Measurements from ENCODE around the gene INPP5A.

- no peak for TF ChIP-seq CTCF (IDR thresholded peaks at IDR 0.05)
- TF ChIP-seq POLR2A (IDR thresholded peaks at IDR 0.05), result no peak
Measured at GRCh38 chr10:132806110-132806509, 268.5 kb downstream of the INPP5A start.
